Ishikawa (cell line): ENCODE data around the gene ESRRG.

Experiments used
- CEBPB ChIP-seq: IDR thresholded peaks from 2 replicates; pipeline ENCODE4 v1.6.1; 2012
- FOXM1 ChIP-seq: IDR thresholded peaks from 2 replicates; pipeline ENCODE4 v1.6.1; 2012; ENCODE audit warnings: low read depth, borderline replicate concordance
- RAD21 ChIP-seq: IDR thresholded peaks from 2 replicates; pipeline ENCODE4 v1.6.1; 2012; ENCODE audit warnings: low read depth
- TAF1 ChIP-seq: IDR thresholded peaks from 2 replicates; pipeline ENCODE4 v1.6.1; 2012; ENCODE audit warnings: low read depth, mild to moderate bottlenecking
- TCF12 ChIP-seq: IDR thresholded peaks from 2 replicates; pipeline ENCODE4 v1.6.1; 2012; ENCODE audit warnings: low read depth
- TF ChIP-seq, protein P1 (sequence below): IDR thresholded peaks from 2 replicates; pipeline ENCODE4 v1.6.1; 2012

- TF ChIP-seq CEBPB (no peak), TAF1 (no peak), TCF12 (no peak), FOXM1 (no peak), RAD21 (peak; percentile 37)
- TF ChIP-seq, protein P1, sequence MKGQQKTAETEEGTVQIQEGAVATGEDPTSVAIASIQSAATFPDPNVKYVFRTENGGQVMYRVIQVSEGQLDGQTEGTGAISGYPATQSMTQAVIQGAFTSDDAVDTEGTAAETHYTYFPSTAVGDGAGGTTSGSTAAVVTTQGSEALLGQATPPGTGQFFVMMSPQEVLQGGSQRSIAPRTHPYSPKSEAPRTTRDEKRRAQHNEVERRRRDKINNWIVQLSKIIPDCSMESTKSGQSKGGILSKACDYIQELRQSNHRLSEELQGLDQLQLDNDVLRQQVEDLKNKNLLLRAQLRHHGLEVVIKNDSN = no peak
These were observed 156.5 kb downstream of the ESRRG start for GRCh38 chr1:216566641-216567205.
